Fibroblast of villous mesenchyme (primary cell): ENCODE results near the gene SLC6A13. TPM values are rescaled to one million over a fixed set of nuclear protein-coding genes. Genes with fewer than 3 reads are reported as not detected.

ENCODE experiments used
- DNase-seq: peaks from one replicate; pipeline ENCODE4 v3.0.0-alpha.2; 2010; ENCODE audit warnings: low read depth
- H3K4me3 ChIP-seq: 2 replicates; pipeline ENCODE4 v1.5.1; 2011; ENCODE audit warnings: low read depth, mild to moderate bottlenecking, low read length
- CTCF ChIP-seq: IDR thresholded peaks from 2 replicates; pipeline ENCODE4 v1.5.1; 2012; ENCODE audit warnings: low read depth, mild to moderate bottlenecking, low read length; ENCODE audit not compliant: insufficient read depth
- total RNA-seq: library from RNA; depleted of rRNA; stranded (reverse); fragments of >200 nt; gene quantifications from 2 replicates; pipeline ENCODE4 v1.2.3, GENCODE V29; 2012

The SLC6A13 gene
- total RNA-seq, 1 donor = not detected

DNA sequence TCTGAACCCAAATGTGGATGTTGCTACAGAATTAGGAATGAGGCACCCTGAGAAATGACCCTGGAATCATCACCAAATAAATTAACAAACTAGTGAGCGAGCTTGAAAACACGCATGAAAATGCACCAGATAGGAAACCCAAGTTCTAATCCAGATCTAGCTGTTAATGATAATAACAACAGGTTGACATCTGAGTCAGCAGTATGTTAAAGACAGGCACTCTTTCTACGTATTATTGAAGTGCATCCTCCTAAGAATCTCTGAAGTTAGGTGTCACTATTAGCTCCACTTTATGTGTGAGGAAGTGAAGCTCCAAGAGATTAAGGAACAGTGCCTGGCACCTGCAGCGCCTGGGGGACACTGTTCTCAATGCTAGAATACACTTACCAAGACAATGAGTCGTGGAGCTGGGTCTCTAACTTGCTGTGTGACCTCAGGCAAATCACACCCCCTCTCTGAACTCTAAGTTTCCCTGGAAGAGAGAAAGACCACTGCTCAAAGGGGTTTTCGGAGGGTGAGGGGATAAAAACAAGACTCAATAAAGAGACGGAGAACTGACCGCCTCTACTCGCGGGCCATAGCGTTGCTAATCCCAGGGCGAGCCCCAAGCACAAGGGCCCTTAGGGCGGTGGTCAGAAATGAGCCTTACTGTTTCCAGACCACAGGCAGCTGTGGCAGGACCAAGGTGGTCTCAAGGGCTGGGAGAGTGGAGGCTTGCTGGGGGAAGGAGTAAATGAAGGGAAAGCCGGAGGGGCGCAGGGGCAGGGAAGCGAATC, 50.8 kb downstream of the SLC6A13 start:
- no peak for TF ChIP-seq CTCF
- H3K4me3 ChIP-seq = no peak overlapping the region
- no peak for DNase-seq

DNA sequence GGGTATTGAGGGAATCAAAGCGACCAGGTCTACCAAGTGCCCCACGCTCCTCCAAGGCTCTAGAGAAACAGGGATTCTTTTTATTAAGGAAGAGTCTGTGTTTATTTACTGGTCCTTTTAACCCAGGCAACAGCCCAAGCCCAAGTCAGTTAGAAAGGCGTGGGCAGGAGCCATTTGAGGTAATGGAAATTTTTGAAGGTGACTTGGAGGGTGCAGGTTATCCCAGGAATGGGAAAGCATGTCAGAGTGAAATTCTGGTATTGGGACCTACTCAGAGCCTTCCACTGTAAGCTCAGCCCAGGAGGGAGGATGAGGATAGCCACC, 51.5 kb downstream of the SLC6A13 start:
- no peak for DNase-seq
- H3K4me3 ChIP-seq = no peak overlapping the region
- TF ChIP-seq CTCF = no peak

- TF ChIP-seq CTCF = no peak
- no peak for DNase-seq
- H3K4me3 ChIP-seq = no peak overlapping the region
Measured at GRCh38 chr12:210277-211141, 52.1 kb downstream of the SLC6A13 start.

DNA sequence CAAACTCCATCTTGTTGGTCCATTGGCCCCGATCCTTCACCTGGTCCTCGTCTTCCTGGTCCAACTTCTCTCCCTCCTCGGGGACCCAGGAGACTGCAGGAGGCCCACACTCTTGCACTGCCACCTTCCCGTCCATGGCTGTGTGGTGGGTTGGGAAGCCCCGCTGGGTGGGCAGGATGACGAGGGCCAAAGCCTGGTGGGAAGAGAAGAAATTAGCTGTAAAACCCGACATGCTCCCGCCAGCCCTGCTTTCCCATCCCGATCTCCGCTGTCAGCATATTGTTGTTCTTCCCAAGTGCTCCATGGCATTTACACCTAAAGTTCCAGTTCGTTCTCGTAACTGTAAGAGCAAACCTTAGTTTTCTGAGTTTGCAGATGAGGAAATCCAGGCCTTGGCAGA, 52.8 kb downstream of the SLC6A13 start:
- H3K4me3 ChIP-seq = no peak overlapping the region
- TF ChIP-seq CTCF = no peak
- DNase-seq = no peak

GRCh38 chr12:209246-209645, 53.4 kb downstream of the SLC6A13 start:
- no peak for TF ChIP-seq CTCF
- H3K4me3 ChIP-seq = no peak overlapping the region
- no peak for DNase-seq

- no peak for TF ChIP-seq CTCF
- DNase-seq = no peak
Measured at GRCh38 chr12:208813-209212, 53.8 kb downstream of the SLC6A13 start.

More at GRCh38 chr12:208813-209212, 53.8 kb downstream of the SLC6A13 start:
- no peak overlapping the region for H3K4me3 ChIP-seq
